C4-2B (cell line): Measurements from ENCODE around the gene KAZN.

Source experiments
- H3K27ac ChIP-seq: fragments of 450-650 bp; 2 replicates; pipeline ENCODE4 v1.5.1; 2017
- CTCF ChIP-seq: fragments of 450-650 bp; conservative IDR thresholded peaks from 2 replicates; pipeline ENCODE4 v1.5.1; 2017; ENCODE audit warnings: mild to moderate bottlenecking
- ZFX ChIP-seq: fragments of 450-650 bp; IDR thresholded peaks from 2 replicates; pipeline ENCODE4 v1.6.1; 2017

KAZN gene

DNA sequence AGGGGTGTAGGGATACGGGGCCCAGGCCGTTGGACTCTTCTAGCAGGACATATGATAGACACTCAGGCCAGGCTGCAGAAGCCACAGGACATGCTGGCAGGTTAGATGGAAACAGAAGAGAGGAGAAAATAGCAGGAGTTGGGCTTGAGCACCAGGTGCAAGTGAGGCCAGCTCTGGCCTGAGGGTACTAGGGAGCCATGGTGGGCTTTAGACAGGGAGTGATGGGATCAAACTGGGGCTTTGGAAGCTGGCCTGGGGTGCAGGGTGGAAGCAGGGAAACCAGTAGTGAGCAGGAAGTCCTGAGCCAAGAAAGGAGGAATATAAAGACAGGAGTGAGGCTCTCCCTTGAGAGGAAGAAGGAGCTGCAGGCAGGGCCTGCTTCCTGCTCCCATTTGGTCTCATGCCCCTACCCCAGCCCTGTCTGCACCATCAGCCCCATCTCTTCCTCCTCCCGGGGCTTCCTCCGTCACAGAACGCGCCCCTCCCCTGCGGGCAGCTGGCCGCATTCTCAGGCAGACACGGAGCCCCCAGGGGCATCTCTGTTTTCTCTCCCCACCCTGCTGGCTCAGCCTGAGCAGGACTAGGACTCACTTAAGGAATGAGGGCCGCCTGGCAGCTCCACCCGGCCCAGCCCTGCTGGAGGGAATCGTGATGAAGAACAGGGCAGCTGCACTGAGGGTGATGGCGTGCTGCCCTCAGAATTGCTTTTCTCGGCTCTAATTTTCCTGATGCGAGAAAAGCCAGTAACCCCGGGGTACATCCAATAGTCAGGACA, 389.5 kb downstream of the KAZN start:
- no peak overlapping the region for H3K27ac ChIP-seq
- no peak for TF ChIP-seq CTCF
- no peak for TF ChIP-seq ZFX

GRCh38 chr1:14988636-14989035, 390.2 kb downstream of the KAZN start:
- H3K27ac ChIP-seq: no peak overlapping the region
- TF ChIP-seq ZFX (no peak), CTCF (no peak)

GRCh38 chr1:14989931-14990728, 391.6 kb downstream of the KAZN start:
- H3K27ac ChIP-seq: no peak overlapping the region
- TF ChIP-seq CTCF (no peak), ZFX (no peak)

GRCh38 chr1:14993414-14993813, 394.9 kb downstream of the KAZN start:
- no peak for TF ChIP-seq ZFX
- no peak for TF ChIP-seq CTCF

DNA sequence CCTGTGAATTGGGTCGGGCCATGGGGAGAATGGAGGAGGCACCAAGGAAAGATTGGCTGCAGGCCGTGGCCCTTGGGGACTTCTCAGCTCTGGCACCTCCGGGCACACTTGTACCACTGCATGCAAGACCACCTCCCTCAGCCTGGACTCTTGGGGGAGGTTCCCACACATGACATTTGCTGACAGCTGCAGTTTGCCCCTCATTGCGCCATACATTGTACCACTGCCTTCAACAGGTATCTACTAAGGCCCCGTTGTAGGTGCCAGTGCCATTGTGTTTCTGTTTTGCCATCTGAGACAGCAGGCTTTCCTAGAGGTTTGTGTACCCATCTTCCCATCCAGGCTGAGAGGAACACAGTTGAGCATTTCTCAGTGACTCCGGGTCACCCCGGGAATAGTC, 395.7 kb downstream of the KAZN start:
- H3K27ac ChIP-seq: no peak overlapping the region; the same call in 1 of the 2 replicates
- no peak for TF ChIP-seq CTCF
- TF ChIP-seq ZFX: no peak

More at GRCh38 chr1:14993414-14993813, 394.9 kb downstream of the KAZN start:
- H3K27ac ChIP-seq: no peak overlapping the region

GRCh38 chr1:14994841-14995437, 396.5 kb downstream of the KAZN start:
- TF ChIP-seq ZFX: no peak
- no peak for TF ChIP-seq CTCF

More at GRCh38 chr1:14994841-14995437, 396.5 kb downstream of the KAZN start:
- peak overlapping the region; percentile 32 for H3K27ac ChIP-seq
